NCI-H187 treated with DMSO at 0.1 percent for 48 hours (cell line): ENCODE data around the gene NRXN3.
A peak's percentile ranks its signal among the peaks of the same experiment; 100 is the strongest.

Source experiments
- DNase-seq: peaks from one replicate; lab custom pipeline; 2025; lab: John Stamatoyannopoulos, UW

Gene NRXN3

DNA sequence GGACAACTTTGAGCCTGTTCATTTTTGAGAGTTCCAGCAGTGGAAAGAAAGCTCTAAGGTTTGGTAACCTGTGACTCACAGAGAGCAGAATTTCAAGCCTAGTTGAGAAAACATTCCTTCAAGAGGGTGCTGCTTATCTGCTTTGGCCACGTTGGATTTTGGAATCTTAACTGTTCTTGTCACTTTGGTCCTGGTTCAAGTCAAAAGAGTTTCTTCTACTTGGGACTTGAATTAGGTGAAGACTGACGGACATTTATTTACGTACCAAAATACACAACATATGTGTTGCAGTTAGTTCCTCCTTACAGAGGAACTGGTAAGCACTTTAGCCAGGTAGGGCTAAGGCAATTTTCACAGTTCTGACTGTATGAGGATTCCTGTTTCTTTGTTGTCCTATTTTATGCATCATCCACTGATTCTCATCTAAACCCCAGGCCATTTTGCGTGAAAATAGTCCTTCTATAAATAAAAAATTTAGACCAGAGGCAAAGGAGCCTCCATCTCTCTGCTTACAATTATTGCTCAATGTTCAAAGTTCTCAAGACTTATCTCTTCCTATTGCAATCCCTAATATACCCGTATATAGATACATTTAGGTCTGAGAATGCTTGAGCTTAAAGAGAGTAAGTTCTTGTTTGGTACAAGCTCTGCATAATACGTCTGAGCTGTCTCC lies 1460.3 kb downstream of the NRXN3 start:
- no peak for DNase-seq

DNA sequence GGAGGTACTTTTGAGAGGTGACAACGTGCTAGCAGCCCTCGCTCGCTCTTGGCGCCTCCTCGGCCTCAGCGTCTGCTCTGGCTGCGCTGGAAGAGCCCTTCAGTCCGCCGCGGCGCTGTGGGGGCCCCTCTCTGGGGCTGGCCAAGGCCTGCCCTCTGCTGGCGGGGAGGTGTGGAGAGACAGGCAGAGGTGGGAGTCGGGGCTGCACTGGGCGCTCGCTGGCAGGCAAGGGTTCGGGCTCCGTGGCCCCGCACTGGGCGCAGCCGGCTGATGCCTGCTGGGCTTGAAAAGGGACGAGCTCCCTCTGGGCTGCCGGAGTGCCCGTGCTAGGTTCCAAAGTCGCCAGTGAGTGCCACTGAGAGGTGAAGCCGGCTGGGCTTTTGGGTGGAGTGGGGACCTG lies 1461.1 kb downstream of the NRXN3 start:
- no peak for DNase-seq

DNA sequence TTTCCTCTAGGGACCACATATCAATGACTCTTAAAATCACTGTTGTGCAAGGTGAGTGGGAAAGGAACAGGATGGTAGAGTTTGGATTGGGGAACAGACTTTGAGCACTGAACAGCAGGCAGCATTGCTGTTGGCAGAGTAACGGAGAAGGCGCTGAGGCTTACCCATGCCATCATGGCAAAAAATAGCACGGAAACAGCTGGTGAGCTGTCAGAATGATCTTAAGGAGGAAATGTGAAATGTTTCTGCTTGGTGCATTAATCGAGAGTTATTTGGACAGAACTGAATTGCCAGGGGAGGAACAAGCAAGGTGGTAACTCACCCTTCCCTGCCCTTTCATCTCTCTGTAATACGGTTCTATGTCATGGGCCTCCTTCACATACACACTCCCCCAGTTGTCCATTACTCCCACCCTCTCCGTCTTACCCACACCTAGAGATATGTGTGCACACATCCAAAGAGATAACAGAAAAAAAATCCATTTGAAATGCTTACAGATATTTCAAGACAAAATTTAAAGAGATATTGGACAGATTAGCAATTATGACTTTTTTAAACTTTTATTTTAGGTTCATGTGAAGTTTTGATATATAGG lies 1468.6 kb downstream of the NRXN3 start:
- no peak for DNase-seq

DNA sequence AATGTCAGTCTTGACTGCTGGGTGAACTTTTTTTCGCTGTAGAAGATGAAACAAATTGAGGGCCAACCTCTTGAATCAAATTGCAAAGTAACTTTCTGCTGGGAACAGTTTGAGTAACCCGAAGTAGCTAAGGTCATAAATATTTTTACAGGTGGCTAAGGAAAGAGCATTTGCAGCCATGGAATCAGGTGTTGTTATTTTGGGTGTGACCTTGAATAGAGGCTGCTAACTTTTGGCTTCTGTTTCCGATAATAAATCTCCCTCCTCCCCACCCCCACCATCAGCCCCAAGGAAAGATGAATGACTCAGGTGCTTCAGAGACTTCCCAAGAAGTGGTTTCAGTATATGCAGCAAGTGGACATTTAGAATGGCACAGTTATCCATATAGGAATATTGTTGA lies 1469.4 kb downstream of the NRXN3 start:
- DNase-seq, result no peak

DNA sequence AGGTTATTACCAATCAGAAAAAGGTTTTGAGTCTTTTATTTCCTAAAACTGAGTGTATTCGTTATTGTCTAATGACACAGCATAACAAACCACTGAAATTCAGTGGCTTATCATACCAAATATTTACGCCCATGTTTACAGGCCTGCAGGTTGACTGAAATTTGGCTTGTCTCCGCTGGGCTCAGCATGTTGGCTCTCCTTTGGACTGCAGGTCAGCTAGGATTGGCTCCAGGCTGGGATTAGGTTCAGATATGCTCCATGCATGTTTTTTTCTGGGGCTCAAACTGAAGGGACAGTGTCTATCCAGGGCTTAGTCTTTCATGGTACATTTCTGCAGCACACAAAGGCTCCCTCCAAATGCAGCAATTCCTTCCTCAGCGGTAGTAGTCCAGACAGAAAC lies 1471.2 kb downstream of the NRXN3 start:
- DNase-seq, result no peak

DNA sequence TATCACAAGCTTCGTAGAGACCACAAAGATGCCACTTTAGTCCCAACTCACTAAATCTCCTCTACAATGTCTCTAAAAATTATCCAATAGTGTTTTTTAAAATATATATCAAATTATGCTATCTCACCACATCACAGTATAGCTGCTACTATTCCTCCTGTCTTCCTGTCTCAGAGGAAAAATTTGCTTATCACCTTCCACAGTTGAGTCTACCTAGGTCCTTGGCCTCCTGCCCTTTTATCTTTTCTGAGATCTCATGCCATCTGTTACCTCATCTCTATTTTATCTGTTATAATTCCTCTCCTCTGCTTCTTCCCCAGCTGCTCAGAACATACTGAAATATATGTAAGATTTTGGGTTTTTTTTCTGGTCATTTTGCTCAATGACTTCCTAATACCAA lies 1473.0 kb downstream of the NRXN3 start:
- no peak for DNase-seq

DNA sequence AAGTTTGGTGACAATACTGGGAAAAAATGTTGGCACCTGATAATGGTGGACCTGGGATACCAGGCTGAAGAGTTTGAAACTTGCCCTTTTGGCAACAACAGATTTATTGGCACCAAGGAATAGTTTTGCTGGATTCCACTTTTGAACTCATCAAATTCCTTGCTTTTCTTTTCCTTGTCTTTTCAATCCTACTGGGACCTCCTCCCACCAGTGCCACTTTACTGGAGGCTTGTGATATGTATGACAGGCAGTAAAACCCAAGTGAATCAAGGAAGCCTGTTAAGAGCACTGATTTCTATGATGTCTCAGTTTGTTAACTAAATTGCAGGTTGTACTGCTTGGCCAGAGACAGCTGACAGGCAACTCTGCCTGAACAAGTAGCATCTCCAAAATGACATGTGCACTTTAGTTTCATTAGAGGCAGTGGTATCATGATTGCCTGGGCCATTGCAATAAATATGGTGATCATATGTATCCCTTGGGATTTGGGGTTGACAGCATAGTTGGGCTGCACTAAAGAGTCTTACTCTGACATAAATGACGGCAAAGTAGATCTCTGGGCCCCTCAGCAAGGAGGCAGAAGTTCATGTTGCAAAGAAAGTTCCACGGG lies 1475.7 kb downstream of the NRXN3 start:
- DNase-seq, result no peak

DNA sequence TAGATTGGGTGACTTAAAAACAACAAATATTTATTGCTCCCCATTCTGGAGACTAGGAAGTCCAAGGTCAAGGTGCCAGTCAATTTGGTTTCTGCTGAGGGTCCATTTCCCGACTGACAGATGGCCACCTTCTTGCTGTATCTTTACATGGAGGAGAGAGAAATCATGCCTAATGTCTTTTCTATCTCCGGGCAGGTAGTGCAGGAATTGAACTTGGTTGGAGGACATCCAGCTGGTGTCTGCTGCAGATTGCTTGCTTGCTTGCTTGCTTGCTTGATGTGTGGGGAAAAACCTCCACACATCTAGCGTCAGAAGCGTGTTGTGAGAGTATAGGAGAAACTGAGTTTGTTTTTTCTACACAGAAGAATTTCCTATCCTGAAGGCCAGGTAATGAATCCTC lies 1479.7 kb downstream of the NRXN3 start:
- DNase-seq, result no peak

DNA sequence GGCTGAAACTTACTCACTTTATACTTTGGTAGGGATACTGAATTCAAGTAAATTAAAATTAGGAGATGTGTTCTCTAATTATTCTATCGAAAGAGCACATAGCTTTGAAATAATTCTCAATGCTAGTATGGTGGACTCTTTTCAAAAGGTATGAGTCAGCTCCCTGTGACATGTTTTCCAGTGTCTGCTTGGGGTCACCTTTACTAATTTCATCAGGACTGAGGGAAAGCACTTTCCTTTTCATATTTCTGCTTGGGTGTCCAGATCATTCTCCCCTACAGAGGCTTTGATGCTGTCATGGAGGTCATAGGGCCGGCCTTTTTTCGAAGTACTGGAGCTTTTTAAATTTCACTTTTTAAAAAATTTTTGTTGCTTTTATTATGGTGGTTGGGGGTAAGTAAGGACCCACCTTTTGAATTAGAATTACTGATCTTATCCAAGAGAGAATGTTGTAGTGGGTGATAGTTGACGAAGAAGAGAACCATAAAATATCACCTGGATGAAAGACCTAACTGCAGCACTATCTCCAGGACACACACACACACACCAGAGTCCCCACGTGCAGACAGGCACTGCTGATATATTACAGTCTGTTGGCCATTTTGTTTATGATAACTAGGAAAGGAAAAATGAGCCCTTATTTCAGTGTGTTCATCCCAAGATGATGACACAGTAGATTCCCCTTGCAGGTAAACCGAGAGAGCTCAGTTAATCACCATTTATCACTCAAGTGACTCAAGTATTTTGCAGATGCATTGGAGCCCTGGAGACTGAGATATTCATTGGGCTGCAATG lies 1482.5 kb downstream of the NRXN3 start:
- DNase-seq, result no peak

DNA sequence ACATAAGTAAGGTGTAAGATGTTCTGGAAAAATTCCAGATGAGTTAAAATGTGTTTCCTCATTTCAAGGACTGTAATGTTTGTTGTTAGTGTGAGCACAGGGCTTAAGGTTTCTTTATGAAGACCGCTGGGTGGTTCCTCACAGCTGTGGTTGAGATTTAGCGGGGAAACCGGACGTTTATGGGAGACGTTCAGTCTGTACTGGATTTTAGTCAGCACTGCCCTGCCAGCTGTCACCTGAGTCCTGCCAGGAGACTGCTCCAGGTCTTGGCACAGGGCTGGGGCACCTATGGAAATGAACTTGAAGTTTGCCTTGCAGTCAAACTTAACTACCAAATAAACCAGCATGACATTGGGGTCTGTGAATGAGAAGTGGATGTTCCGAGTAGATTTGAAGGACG lies 1485.9 kb downstream of the NRXN3 start:
- DNase-seq, result no peak

DNA sequence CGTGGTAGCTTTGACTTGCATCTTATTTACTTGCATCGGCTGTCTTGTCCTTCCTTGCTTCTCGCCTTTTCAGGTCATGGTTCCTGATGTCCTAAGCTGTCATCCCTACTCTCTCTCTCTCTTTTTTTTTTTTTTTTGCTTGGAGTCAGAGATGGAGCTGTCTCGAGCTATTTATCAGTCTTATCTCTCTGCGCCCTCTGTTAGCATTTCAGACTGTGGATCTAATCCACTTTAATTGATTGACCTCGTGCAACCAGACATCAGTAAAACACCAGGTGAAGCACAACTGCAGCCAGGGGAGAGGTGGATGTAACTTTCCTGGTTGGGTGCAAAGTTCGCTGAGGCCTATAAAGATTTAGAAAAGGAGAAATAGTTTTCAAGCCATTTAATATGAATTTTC lies 1486.3 kb downstream of the NRXN3 start:
- DNase-seq, result no peak

DNA sequence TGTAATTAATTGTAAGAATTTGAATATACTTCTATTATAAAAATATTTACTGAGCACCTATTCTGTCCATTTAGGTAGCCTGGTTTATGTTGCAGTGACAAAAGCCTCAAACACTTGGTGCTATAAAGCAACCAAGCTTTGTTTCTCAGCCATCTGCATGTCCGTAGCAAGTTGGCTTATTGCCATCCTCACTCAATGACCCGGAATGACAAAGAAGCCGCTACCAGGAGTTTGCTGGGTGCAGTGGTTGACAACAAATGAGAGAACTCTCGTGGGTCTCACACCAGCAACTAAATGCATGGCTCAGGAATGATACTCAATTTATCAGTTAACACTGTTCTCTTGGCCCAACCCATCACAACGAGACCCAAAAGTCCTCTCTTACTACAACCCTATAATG lies 1488.0 kb downstream of the NRXN3 start:
- no peak for DNase-seq

DNA sequence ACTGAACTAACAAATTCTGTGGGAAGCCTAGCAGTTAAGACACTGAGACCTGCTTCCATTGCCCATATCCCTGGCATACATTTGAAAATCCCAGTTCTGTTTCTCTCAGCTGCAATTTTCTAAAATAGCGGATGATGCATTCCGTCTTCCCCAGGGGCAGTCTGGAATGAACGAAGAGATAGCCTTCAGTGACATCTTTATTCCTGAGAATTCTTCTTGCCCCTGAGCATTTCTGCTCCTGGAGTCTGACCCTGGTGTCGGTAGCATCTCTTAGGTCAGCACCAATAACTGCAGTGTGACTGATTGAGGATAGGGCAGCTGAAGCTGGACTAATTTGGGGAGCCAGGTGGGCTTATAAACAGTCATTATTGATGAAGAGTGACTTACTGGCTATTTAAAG lies 1488.6 kb downstream of the NRXN3 start:
- DNase-seq, result no peak

DNA sequence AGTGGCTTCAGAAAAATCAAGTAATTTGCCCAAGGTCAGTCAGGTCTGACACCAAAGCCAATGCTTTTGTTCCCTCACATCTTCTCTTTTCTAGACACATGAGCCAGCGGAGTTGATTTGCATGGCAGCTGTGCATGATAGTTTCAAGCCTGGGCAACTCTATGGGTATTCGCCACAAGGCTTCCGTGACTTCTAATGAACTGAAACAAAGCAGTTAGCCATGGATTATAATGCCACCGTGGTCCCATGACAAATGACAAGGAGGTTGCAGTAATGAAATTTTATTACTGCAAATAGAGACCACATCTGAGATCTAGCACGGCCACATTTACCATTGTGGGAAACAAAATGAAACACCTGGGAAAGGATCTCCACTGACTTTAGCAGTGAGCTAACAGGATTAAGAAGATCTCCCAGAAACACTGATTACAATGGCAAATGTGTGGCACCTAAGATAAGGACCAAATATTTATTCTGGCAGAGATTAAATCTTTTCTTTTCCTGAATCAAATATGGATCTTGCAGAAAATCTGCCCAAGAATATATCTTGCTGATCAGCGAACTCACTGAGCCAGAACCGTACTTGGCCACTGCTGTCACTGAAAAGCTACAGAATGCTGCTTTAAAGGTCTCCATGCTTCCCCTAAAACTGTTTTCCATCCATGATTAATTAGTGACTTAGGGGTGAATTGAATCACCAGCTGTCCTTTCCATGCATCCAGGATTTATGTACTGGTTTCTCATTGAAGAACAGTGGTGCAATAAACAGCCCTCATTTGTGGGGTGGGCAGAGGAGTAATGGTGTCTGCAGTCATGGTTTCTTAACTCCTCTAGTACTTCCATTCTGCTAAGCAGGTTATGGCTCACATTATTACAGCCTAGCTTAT lies 1490.1 kb downstream of the NRXN3 start:
- peak; percentile 70 for DNase-seq

DNA sequence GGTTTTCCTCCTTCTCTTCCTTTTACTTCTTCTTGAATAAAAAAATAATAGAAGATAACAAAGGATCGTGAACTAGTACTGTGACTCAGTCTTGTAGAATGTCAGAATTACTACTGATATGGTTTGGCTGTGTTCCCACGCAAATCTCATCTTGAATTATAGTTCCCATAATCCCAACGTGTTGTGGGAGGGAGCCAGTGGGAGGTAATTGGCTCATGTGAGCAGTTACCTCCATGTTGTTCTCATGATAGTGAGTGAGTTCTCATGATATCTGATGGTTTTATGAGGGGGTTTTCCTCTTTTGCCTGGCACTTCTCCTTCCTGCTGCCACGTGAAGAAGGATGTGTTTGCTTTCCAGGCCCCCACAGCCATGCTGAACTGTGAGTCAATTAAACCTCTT lies 1491.6 kb downstream of the NRXN3 start:
- no peak for DNase-seq

DNA sequence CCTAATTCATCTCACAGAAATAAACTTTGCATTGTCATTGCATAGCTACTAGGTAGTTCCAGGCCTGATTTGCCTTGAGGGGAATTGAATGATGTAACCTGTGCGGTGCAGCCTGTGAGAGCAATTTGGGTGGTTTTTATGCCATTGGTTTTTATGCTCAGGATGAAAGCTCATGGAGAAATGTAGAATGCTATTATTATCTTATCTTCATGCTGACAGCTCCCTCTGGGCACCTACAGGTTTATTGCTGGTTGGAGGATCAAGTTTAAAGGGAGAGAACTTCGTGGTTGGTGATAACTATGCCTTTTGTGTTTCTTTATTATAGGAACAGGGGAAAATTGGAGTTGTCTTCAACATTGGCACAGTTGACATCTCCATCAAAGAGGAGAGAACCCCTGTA lies 1493.3 kb downstream of the NRXN3 start:
- no peak for DNase-seq

DNA sequence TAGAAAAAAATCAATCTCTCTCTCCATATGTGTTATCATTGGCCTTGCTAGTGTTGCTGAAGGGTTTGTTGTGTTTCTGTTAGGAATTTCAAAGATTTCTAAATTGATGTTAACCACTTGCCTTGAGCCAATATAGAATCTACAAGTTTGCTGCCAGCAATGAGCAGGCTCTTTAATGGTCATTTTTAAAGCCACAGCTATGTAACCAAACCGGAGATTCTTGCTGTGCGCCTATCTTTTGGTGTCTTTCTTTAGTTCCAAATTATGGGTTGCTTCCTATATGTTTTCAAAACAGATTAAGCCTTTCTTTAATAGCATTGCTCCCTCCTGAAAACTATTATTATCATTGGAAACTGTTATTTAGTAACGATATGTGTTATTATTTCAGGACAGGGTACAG lies 1495.4 kb downstream of the NRXN3 start:
- DNase-seq, result no peak

DNA sequence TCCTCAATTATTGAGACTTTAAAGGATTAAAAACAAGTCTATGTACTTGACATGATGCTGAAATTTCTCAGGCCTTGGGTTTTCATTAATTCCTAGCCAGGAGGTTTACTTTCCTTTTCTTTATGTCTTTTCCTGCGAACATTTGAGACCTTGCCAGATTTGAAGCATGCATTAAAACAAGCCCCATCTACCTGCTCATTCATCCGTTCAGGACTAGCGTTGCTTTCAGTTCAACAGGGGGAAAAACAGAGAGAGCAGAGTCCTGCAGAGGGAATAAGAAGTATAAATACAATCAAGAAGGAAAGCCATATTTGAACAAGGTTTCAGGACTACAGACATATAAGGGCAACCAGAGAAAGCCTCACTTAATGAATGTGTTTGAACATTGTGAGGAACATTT lies 1498.8 kb downstream of the NRXN3 start:
- DNase-seq, result peak; percentile 53

DNA sequence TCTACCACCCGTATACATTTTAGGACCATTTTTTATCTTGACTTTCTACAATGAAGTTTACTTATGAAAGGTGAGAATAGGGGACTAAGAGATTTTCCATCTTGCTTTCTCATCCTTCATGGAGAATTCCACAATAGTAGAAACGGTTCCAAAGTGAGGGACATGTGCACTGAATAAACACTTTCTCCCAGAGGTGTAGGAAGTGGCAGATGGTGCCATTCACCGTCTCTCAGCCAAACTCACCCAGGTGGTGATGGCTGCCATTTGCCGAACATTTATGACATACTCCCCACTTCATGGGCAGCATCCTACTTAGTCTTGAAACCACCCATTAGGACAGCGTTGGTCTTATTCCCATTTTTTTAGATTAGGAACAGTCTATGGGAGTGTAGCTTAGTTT lies 1500.6 kb downstream of the NRXN3 start:
- no peak for DNase-seq

DNA sequence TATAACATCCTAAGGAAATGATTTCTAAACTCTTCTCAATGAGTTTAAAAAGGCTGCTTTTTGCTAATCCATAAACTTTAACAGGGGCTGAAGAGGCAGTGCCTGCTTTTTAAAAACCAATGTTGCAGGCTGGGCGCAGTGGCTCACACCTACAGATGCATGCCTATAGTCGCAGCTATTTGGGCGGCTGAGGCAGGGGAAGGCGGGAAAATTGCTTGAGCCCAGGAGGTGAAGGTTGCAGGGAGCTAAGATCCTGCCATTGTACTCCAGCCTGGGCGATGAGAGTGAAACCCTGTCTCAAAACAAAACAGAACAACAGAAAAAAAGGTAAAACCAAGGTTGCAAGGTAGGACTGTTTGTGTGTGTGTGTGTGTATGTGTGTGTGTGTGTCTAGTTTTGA lies 1509.9 kb downstream of the NRXN3 start:
- DNase-seq, result no peak

DNA sequence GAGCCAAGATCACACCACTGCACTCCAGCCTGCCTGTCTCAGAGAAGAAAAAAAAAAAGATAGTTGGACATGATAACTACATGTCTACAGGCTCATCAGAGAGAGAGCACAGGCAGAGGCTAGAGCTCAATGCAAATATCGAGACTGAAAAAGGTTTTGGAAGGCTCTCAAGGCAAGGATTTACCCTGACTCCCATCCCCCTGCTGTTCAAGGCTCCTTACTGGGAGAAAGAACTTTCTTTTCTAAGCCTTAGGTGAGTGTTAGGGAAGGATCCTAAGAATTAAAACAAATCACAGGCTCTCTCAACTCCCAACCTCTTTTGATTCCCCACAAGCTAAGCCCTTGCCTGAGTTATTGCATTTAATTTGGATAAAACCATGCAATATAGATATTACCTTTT lies 1516.0 kb downstream of the NRXN3 start:
- no peak for DNase-seq

DNA sequence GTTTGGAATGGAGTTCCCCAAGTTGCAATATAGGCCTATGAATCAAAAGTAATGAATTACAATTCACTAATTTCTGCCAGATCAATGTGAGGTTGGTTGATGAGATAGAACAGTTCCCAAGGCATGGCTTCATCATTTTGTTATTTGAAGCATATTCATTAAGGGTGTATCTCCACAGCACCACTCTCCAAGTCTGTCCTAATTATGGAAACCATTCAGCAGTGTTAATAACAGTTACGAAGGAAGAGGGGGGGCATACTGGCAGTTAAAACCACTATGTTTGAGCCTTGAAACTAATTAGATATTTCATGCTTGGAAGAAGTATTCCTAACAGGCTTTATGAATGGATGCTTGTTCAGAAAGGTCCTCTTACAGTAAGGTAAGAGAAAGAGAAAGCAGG lies 1520.8 kb downstream of the NRXN3 start:
- DNase-seq, result no peak
